Measurements from ENCODE around the gene SEC31B.
A peak's percentile ranks its signal among the peaks of the same experiment; 100 is the strongest.

Gene SEC31B

GRCh38 chr10:100446130-100446761, 73.4 kb downstream of the SEC31B start:
- POLR2A ChIA-PET: no interaction called here
- H3K4me3 ChIP-seq (ENCODE audit: low read depth, low read length): no peak overlapping the region

GRCh38 chr10:100442548-100442947, 77.1 kb downstream of the SEC31B start:
- no peaks in the 10 kb centered on the region for H3K4me1 ChIP-seq (ENCODE audit: control insufficient read depth, insufficient read depth, low read length)
- TF ChIP-seq ZNF670 (tag by site-specific recombination; IDR thresholded peaks at IDR 0.05; ENCODE audit: low read depth) (no peak), ZNF488 (tag by site-specific recombination; IDR thresholded peaks at IDR 0.05) (no peak), ZNF48 (tag by site-specific recombination; IDR thresholded peaks at IDR 0.05) (no peak), ZNF549 (tag by site-specific recombination; IDR thresholded peaks at IDR 0.05) (no peak), ZNF132 (tag by site-specific recombination; IDR thresholded peaks at IDR 0.05; ENCODE audit: borderline replicate concordance) (no peak)
- POLR2A ChIA-PET: interaction anchor here (0.6 kb wide), 1 partner anchor 79 kb away, joined by 3 read pairs; no protein-coding TSS in a partner anchor
- H3K4me3 ChIP-seq (ENCODE audit: low read depth, low read length): no peak overlapping the region
- CTCF ChIA-PET: interaction anchor here (2.9 kb wide), 1 partner anchor 9 kb away, joined by 15 read pairs; no protein-coding TSS in a partner anchor
- H3K9me3 ChIP-seq (ENCODE audit: control insufficient read depth, insufficient read depth, low read depth, low read length): no peaks in the 10 kb centered on the region
- H3K27ac ChIP-seq (ENCODE audit: extremely low read depth, low read depth, low read length): no peak overlapping the region
- H3K36me3 ChIP-seq (ENCODE audit: control insufficient read depth in 2 of 2, insufficient read depth in 1 of 2, low read length in 2 of 2): no peaks in the 10 kb centered on the region

More at GRCh38 chr10:100446130-100446761, 73.4 kb downstream of the SEC31B start:
- Histone ChIP-seq H3K9me3 (ENCODE audit: control insufficient read depth, insufficient read depth, low read depth, low read length) (no peaks in the 10 kb centered on the region), H3K36me3 (ENCODE audit: control insufficient read depth in 2 of 2, insufficient read depth in 1 of 2, low read length in 2 of 2) (no peaks in the 10 kb centered on the region), H3K27ac (ENCODE audit: extremely low read depth, low read depth, low read length) (no peak overlapping the region), H3K4me1 (ENCODE audit: control insufficient read depth, insufficient read depth, low read length) (no peaks in the 10 kb centered on the region)
- TF ChIP-seq ZNF175 (tag by site-specific recombination; IDR thresholded peaks at IDR 0.05): no peak
- TF ChIP-seq, protein P1, sequence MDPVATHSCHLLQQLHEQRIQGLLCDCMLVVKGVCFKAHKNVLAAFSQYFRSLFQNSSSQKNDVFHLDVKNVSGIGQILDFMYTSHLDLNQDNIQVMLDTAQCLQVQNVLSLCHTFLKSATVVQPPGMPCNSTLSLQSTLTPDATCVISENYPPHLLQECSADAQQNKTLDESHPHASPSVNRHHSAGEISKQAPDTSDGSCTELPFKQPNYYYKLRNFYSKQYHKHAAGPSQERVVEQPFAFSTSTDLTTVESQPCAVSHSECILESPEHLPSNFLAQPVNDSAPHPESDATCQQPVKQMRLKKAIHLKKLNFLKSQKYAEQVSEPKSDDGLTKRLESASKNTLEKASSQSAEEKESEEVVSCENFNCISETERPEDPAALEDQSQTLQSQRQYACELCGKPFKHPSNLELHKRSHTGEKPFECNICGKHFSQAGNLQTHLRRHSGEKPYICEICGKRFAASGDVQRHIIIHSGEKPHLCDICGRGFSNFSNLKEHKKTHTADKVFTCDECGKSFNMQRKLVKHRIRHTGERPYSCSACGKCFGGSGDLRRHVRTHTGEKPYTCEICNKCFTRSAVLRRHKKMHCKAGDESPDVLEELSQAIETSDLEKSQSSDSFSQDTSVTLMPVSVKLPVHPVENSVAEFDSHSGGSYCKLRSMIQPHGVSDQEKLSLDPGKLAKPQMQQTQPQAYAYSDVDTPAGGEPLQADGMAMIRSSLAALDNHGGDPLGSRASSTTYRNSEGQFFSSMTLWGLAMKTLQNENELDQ (tag by site-specific recombination; IDR thresholded peaks at IDR 0.05; ENCODE audit: low read depth): no peak
- TF ChIP-seq ZNF37A (tag by site-specific recombination; IDR thresholded peaks at IDR 0.05): no peak
- peak; percentile 48; the same call in 1 of the 2 replicates for TF ChIP-seq TRIM28 (IDR thresholded peaks at IDR 0.05; ENCODE audit: borderline replicate concordance, low read length)
- TF ChIP-seq ZNF426 (tag by site-specific recombination; IDR thresholded peaks at IDR 0.05): no peak
- TF ChIP-seq ZNF292 (tag by site-specific recombination; IDR thresholded peaks at IDR 0.05; ENCODE audit: borderline replicate concordance, low read depth): no peak
- peak; percentile 30 for TF ChIP-seq SETDB1 (IDR thresholded peaks at IDR 0.05; ENCODE audit: insufficient read length, low read length)
- CTCF ChIA-PET: interaction anchor here (0.6 to 2.2 kb wide), 4 partner anchors 12 to 73 kb away, joined by 3 to 7 read pairs (median 5); no protein-coding TSS in a partner anchor

DNA sequence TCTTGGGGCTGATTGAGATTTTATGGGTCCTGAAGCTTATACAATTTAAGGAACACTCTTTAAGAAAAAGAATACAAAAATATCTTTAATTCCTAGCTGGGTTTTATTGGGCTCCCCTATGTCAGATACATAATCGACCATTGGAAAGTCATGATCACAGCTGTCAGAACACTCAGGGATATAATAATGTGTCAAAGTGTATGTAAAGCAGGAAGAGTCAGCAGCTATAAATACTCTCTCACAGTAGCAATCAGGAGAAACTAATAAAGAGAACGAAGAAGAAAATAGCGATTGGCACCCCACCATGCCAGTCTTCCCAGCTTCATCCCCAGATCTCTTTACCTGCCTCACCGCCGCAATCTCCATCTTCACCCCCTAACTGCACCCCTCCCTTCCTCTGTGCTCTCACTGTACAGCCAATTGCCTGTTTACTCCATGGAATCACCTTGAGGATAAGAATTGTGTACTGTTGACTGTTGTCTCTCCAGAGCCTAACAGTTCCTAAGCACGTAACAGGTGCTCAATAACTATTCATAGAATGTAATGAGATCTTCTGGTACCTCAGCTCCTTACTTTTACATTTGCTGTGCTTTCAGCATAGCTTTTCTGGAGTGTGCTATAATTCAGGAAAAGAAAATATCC, 80.9 kb downstream of the SEC31B start:
- no peaks in the 10 kb centered on the region for H3K9me3 ChIP-seq (ENCODE audit: control insufficient read depth, insufficient read depth, low read depth, low read length)
- no peaks in the 10 kb centered on the region for H3K36me3 ChIP-seq (ENCODE audit: control insufficient read depth in 2 of 2, insufficient read depth in 1 of 2, low read length in 2 of 2)
- no peak overlapping the region for H3K4me3 ChIP-seq (ENCODE audit: low read depth, low read length)
- ChIA-PET POLR2A (no interaction called here), CTCF (interaction anchor here (0.6 to 3.0 kb wide), 10 partner anchors 12 to 439 kb away, joined by 3 to 30 read pairs (median 6); partner anchors contain the start of gene SEC31B)
- TF ChIP-seq, protein P2, sequence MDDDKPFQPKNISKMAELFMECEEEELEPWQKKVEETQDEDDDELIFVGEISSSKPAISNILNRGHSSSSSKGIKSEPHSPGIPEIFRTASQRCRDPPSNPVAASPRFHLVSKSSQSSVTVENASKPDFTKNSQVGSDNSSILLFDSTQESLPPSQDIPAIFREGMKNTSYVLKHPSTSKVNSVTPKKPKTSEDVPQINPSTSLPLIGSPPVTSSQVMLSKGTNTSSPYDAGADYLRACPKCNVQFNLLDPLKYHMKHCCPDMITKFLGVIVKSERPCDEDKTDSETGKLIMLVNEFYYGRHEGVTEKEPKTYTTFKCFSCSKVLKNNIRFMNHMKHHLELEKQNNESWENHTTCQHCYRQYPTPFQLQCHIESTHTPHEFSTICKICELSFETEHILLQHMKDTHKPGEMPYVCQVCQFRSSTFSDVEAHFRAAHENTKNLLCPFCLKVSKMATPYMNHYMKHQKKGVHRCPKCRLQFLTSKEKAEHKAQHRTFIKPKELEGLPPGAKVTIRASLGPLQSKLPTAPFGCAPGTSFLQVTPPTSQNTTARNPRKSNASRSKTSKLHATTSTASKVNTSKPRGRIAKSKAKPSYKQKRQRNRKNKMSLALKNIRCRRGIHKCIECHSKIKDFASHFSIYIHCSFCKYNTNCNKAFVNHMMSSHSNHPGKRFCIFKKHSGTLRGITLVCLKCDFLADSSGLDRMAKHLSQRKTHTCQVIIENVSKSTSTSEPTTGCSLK (tag by site-specific recombination; IDR thresholded peaks at IDR 0.05): no peak
- TF ChIP-seq ZFP69B (tag by site-specific recombination; IDR thresholded peaks at IDR 0.05): no peak
- no peak for TF ChIP-seq ZNF133 (tag by site-specific recombination; IDR thresholded peaks at IDR 0.05)
- TF ChIP-seq ATF2 (tag by site-specific recombination; IDR thresholded peaks at IDR 0.05; ENCODE audit: low read depth): no peak
- no peak for TF ChIP-seq ZNF37A (tag by site-specific recombination; IDR thresholded peaks at IDR 0.05)
- TF ChIP-seq ZNF785 (tag by site-specific recombination; IDR thresholded peaks at IDR 0.05): no peak
- no peak for TF ChIP-seq HOXC10 (CRISPR knock-in tag; IDR thresholded peaks at IDR 0.05)
- TF ChIP-seq ZNF138 (tag by site-specific recombination; IDR thresholded peaks at IDR 0.05; ENCODE audit: borderline replicate concordance): no peak
- no peak for TF ChIP-seq ZNF426 (tag by site-specific recombination; IDR thresholded peaks at IDR 0.05)
- TF ChIP-seq ZNF2 (tag by site-specific recombination; IDR thresholded peaks at IDR 0.05): no peak
- H3K27ac ChIP-seq (ENCODE audit: extremely low read depth, low read depth, low read length): no peak overlapping the region
- H3K4me1 ChIP-seq (ENCODE audit: control insufficient read depth, insufficient read depth, low read length): no peaks in the 10 kb centered on the region

Measured in HEK293 (cell line).